GM12801 (cell line): ENCODE results near the gene PRRT1B.

Experiments
- CTCF ChIP-seq: IDR thresholded peaks from one replicate; pipeline ENCODE4 v1.5.1; 2011; ENCODE audit warnings: control low read depth; ENCODE audit not compliant: insufficient read length; ENCODE audit errors: extremely low read depth

PRRT1B gene

DNA sequence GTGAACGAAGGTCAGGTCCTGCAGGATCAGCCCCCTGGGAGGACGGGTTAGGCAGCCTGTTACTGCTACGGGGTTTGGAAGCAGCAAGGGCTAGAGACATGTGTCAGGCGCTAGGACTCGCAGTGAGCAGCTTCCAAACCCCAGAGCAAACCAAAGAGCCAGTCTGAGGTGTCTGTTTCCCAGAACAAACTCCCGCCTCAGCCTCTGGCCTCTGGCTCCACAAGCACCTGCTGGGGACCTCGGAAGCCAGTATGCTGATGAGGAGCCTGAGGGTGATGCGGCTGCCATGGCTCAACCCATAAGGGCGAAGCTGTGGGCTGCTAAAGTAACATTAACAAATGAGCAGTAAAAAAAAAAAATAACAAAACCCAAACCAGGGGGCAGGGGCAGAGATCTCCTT is 35.0 kb downstream of the PRRT1B start:
- TF ChIP-seq CTCF, result no peak

DNA sequence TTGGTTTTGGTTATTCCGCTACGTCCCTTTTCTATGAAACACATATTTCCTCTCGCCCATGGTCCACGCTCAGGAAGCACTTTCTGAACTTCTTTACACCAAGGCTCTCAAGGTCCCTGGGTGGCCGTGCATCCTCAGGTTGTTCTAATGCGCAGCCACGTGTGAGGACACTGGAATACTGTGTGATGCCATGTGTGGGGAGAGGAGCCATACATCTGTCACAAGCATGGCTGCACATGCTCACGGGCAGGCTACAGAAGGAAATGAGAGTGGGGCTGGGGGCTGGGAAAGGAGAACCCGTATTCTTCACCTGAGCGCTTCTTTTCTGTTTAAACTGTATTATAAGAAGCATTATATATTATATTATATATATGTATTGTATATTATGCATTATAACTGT is 36.7 kb downstream of the PRRT1B start:
- TF ChIP-seq CTCF, result no peak

GRCh38 chr9:131582466-131583336 is 37.4 kb downstream of the PRRT1B start:
- no peak for TF ChIP-seq CTCF

- TF ChIP-seq CTCF, result no peak
Observed at GRCh38 chr9:131583337-131583645, 38.0 kb downstream of the PRRT1B start.

- TF ChIP-seq CTCF, result no peak
Observed at GRCh38 chr9:131583836-131584555, 38.7 kb downstream of the PRRT1B start.

- no peak for TF ChIP-seq CTCF
Observed at GRCh38 chr9:131584858-131585257, 39.5 kb downstream of the PRRT1B start.

DNA sequence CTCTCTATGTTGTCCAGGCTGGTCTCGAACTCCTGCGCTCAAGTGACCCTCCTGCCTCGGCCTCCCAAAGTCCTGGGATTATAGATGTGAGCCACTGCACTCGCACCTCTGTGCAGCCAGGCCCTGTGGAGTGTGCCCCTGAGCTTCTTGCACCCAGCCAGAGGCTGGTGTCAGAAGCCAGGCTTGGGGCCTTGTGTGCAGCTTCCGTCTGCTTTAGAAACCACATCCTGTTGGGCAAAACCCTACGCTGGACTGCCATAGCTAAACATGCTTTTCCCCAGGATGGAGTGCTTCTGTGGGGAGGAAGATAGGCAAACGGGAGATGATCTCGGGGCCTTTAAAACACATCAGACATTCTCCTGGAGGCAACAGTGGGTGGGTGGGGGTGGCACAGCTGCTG is 40.1 kb downstream of the PRRT1B start:
- TF ChIP-seq CTCF, result no peak
